ENCODE measurements around the gene SIRT6.
A peak's percentile ranks its signal among the peaks of the same experiment; 100 is the strongest.
"Not testable (repeated sequence)": the region's sequence is repeated elsewhere in the genome, so short reads cannot be mapped to it uniquely, and the experiment has no call there.

Gene SIRT6

DNA sequence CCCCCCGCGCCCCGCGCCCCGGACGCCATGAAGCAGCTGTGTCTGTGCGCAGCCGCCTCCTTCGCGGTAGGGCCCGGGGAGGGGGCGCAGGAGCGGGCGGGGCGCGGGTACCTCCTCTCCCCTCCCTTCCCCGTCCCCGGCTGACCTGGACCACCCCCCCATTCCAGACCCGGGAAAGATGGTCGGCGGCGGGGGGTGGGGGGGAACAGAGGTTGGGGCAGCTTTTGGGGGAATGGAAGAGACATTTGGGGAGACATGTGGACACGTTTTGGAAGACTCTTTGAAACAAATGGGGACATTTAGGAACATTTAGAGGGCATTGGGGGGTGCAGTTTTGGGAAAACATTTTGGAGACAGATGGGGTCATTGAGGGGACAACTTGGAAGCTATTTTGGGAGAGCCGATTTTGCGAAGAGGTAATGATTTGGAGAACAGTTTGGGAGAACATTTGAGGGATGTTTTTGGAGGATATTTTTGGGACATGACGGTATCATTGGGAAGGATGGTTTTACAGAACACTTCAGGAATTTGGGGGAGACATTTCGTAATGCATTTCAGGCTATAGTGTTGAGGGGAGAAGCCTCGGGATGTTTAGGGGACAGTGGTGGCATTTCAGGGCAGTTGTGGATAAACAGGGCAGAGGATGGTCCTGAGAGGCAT, 16.2 kb upstream of the SIRT6 start:
- no peak for DNase-seq

DNA sequence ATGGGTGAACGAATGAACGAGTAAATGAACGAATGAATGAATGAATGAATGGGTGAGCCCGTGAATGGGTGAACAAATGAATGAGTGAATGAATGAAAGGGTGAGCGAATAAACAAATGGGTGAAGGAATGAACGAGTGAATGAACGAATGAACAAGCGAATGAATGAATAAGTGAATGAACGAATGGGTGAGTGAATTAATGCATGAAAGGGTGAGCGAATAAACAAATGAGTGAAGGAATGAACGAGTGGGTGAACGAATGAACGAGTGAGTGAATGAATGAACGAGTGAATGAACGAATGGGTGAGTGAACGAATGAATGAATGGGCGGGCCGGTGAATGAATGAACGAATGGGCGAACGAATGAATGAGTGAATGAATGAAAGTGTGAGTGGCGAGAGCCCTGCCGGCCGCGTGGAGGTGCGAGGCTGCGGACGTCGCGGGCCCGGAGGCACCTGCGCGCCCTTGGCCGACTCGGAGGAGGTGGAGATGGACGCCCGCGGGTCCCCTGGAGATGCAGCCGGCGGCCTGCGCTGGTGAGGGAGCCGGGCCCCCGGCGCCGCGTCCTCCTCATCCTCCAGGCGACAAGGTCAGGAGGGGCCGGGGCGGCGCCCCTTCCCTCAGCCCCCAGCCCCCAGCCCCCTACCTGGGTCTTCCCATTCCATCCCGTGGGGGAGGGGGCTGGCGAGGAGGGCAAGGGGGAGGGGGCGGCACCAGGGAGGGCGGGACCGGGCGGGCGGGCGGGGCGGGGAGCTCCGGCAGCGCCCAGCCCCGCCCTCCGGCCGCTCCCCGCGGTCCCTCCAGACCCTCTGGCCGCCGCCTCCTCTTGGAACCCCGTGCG, 15.5 kb upstream of the SIRT6 start:
- DNase-seq: no peak

DNA sequence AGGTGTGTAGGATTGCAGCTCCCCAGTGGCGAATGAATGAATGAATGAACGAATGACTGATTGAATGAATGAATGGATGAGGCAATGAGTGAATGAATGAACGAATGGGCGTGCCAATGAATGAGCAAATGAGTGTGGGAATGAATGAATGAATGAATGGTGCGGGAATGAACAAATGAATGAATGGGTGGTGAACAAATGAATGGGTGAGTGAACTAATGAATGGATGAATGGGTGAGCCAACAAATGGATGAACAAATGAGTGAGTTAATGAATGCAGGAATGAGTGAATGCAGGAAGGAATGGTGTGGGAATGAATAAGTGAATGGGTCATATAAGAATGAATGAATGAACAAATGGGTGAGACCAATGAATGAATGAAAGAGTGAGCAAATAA, 14.9 kb upstream of the SIRT6 start:
- no peak for DNase-seq

GRCh38 chr19:4196587-4197148, 14.3 kb upstream of the SIRT6 start:
- no peak for DNase-seq

DNA sequence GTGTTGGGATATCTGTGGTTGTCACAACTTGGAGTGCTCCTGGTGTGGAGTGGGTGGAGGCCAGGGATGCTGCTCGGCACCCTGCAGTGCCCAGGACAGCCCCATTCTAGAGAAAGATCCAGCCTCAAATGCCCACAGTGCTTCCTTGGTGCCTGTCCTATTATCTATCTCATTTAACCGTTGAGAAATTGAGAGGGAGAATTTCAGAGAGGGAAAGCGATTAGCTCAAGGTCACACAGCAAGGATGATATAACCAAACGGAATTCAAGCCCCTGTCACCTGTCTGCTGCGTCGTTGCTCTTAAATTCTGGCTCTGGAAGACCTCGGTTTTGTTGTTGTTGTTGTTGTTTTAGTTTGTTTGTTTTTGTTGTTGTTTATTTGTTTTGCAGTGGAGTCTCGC, 13.6 kb upstream of the SIRT6 start:
- no peak for DNase-seq

GRCh38 chr19:4194353-4194752, 12.0 kb upstream of the SIRT6 start:
- DNase-seq: no peak

- not testable (repeated sequence) for DNase-seq
Measured at GRCh38 chr19:4192537-4192936, 10.2 kb upstream of the SIRT6 start.

- no peak for DNase-seq
Measured at GRCh38 chr19:4189641-4190040, 7.3 kb upstream of the SIRT6 start.

DNA sequence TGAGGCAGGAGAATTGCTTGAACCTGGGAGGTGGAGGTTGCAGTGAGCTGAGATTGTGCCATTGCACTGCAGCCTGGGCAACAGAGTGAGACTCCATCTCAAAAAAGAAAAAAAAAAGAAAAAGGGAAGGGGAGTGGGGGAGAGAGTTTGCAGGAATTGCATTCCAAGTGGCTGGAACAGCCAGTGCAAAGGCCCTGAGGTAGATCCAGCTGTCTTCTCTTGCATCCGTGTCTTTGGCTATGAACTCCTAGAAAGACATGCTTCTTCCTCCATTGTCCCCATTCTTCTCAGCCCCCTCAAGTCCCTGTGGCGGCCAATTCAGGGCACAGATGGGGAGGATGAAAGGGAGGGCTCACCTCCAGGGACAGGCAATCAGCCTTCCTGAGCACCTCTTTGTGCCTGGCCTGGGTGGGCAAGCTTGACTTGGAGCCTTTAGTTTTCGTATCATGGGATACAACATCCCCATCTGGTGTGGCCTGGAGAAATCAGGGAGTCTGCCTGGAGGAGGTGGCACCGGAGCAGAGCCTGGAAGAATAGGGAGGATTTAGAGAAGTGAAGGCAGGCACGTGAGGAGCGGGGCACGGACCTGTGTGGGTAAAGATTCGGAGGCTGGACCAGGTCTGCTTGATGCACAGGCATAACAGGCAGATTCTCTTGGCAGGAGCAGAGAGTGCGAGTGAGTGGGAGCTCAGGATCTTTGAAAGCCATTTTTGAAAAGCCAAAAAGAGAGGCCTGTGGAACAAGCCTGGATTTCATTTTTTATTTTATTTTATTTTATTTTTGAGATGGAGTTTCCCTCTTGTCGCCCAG, 5.2 kb upstream of the SIRT6 start:
- no peak for DNase-seq

- peak; percentile 18 for DNase-seq
Measured at GRCh38 chr19:4186087-4186993, 4.0 kb upstream of the SIRT6 start.

GRCh38 chr19:4185413-4186086, 3.2 kb upstream of the SIRT6 start:
- no peak for DNase-seq

GRCh38 chr19:4184718-4185352, 2.5 kb upstream of the SIRT6 start:
- no peak for DNase-seq

DNA sequence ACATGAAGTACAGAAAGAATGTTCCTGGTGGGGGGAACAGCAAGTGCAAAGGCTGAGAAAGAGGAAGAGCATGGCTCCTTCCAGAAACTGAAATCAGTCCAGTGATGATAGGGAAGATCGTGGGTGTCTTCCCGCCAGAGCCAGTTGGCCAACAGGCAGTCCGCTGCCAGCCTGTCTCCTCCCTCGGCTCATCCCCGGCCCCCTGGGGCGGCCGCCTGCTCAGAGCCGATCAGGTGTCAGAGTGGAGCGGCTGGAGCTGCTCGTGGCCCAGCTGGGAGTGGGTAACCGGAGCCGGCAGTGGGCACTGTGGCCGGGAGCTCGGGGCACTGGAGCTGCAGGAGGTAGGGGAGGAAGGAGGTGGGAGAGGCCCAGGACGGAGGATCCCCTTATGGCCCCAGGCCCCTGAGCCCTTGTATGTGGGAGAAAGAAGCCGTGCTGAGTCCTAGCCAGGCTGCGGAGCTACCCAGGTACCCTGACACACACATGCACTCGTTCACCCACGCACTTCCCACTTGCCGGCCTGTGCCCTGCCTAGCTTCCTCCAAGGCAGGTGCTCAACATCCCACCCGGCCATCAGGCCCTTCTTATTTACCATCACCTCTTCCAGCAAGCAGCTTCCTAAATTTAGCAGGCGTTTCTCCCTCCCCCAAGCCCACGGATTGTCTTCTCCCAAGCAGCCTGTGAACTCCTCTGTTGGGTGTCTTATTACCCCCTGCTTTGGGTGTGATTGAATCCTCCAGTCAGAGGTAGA, 1.8 kb upstream of the SIRT6 start:
- no peak for DNase-seq

DNA sequence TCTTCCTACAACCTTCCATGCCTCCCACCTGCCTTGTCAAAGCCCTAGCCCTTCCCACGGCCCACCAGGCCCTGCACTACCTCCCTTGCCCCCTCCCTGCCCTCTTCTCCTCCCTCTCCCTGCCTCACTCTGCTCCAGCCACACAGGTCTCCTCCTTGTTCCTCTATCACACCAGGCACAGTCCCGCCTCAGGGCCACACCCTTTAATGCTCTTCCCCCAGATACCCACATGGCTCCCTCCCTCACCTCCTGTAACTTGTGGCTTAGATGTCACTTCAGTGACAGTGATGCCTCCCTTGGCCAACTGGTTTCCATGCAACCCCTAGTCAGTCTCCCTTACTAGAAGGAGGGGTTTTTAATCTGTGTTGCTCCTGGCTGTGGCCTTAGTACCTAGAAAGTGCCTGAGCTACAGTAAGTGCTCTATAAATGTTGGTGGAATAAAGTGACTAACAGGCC, 1.3 kb downstream of the SIRT6 start:
- DNase-seq: no peak

DNA sequence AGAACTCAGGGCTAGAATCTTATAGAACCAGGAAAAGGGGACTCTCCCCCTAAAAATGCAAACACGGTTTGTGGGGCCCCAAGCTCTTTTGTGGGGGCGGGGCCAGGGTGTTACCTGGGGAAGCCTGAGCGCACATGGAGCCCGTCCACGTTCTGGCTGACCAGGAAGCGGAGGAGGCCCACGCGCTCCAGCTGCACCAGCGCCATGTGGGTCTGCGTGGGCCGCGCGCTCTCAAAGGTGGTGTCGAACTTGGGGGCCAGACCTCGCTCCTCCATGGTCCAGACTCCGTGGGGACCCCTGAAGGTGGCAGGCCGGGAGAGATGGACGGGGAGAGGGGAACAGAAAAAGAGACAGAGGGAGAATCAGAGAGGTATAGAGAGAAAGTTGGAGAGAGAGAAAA, 3.4 kb downstream of the SIRT6 start:
- no peak for DNase-seq

GRCh38 chr19:4177146-4177545, 5.2 kb downstream of the SIRT6 start:
- no peak for DNase-seq

DNA sequence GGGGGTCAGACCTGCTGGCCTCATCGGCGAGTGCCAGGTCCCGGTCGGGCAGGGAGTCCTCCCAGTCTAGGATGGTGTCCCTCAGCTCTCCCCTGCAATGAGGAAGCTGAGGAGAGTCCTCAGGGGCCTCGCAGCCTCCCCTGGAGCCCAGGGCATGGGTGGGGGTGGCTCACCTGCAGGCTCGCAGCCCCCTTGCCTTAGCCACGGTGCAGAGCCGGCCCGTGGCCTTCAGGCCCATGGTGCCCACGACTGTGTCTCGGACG, 6.8 kb downstream of the SIRT6 start:
- DNase-seq: no peak

GRCh38 chr19:4174895-4175668, 7.3 kb downstream of the SIRT6 start:
- no peak for DNase-seq

GRCh38 chr19:4174213-4174894, 8.0 kb downstream of the SIRT6 start:
- DNase-seq: no peak
